Loucy (cell line): Measurements from ENCODE around the gene GCK.

Source experiments
- EZH2phosphoT487 ChIP-seq: fragments of 200-600 bp; IDR thresholded peaks from 2 replicates; pipeline ENCODE4 v1.6.1; 2018; ENCODE audit warnings: antibody characterized with exemption, mild to moderate bottlenecking, moderate library complexity, borderline replicate concordance
- TF ChIP-seq, protein P1 (sequence below): fragments of 200-600 bp; sonication (generic); conservative IDR thresholded peaks from 2 replicates; pipeline ENCODE4 v1.5.1; 2014; ENCODE audit warnings: mild to moderate bottlenecking, antibody characterized with exemption, low read length

DNA sequence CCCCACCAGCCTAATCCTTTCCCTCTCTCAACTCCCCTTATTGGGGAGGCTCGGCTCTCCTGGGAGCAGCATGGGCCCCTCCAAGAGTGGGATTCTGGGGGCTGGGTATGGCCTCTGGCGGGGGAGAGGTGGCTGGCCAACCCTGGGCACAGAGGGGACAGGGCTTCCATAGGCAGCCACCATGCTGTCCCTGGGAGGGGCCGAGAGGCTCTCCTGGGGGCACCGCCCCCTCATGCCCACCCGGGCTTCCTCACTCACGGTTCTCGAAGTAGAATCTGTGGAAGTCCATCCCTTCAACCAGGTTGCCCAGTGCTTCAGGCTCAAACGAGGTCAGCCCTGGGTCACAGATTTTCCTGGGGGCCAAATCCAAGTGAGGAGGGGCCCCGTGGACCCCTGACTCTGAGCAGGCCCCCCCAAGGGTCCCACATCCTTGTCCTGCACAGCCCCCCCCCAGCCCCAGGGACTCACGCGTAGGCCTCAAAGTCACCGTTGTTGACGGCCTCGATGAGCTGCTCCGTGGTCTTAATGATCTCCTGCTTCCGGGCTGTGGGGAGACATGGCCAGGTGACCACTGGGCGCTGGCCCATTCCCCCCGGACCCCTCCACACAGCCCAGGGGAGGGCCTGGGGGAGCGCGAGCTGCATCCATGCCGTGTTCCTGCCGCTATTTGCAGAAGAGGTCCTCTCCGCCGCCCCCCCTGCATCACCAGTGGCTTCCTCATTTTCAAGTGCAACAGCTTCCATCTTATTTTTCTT lies 31.3 kb upstream of the GCK start:
- TF ChIP-seq, protein P1, sequence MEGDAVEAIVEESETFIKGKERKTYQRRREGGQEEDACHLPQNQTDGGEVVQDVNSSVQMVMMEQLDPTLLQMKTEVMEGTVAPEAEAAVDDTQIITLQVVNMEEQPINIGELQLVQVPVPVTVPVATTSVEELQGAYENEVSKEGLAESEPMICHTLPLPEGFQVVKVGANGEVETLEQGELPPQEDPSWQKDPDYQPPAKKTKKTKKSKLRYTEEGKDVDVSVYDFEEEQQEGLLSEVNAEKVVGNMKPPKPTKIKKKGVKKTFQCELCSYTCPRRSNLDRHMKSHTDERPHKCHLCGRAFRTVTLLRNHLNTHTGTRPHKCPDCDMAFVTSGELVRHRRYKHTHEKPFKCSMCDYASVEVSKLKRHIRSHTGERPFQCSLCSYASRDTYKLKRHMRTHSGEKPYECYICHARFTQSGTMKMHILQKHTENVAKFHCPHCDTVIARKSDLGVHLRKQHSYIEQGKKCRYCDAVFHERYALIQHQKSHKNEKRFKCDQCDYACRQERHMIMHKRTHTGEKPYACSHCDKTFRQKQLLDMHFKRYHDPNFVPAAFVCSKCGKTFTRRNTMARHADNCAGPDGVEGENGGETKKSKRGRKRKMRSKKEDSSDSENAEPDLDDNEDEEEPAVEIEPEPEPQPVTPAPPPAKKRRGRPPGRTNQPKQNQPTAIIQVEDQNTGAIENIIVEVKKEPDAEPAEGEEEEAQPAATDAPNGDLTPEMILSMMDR = no peak
- TF ChIP-seq EZH2phosphoT487 = no peak
